ENCODE data around the gene RMC1.

- TF ChIP-seq CTCF (IDR thresholded peaks at IDR 0.05) (no peak), POLR2AphosphoS5 (IDR thresholded peaks at IDR 0.05) (no peak), POLR2A (IDR thresholded peaks at IDR 0.05) (no peak), EP300 (IDR thresholded peaks at IDR 0.05) (no peak)
These were observed 71.4 kb downstream of the RMC1 start for GRCh38 chr18:23574611-23575308.

All from sigmoid colon (tissue), 4 donors.